Stimulated activated CD8-positive, alpha-beta memory T cell treated with anti-CD3 and anti-CD28 coated beads, Interleukin-2, amount 100 ng/mL, for 1 hour (primary cell): ENCODE data around the gene ANKS1A.
A peak's percentile ranks its signal among the peaks of the same experiment; 100 is the strongest.
"Not testable (repeated sequence)": the region's sequence is repeated elsewhere in the genome, so short reads cannot be mapped to it uniquely, and the experiment has no call there.

Source experiments
- DNase-seq, 2 donors: peaks; one replicate each; pipeline ENCODE4 v3.0.0-alpha.2; 2020; ENCODE audit warnings: low read depth in 2 of 2

ANKS1A gene

GRCh38 chr6:34884073-34884472, 5.0 kb upstream of the ANKS1A start:
- DNase-seq: not testable (repeated sequence)

DNA sequence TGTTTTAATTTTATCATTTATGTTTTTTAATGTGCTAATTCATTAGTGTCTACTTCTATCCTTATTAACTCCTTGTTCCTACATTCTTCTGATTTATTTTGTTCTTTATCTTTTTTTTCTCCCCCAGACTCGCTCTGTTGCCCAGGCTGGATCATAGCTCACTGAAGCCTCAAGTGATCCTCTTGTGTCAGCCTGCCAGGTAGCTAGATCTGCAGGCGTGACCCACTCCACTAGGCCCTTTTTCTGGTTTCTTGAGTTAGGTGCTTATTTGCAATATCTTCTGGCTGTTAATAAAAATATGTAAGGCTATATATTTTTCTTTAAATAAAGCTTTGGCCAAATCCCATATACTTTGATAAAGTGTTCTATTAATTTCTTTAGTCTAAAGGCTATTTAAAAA, 4.1 kb upstream of the ANKS1A start:
- no peak for DNase-seq

DNA sequence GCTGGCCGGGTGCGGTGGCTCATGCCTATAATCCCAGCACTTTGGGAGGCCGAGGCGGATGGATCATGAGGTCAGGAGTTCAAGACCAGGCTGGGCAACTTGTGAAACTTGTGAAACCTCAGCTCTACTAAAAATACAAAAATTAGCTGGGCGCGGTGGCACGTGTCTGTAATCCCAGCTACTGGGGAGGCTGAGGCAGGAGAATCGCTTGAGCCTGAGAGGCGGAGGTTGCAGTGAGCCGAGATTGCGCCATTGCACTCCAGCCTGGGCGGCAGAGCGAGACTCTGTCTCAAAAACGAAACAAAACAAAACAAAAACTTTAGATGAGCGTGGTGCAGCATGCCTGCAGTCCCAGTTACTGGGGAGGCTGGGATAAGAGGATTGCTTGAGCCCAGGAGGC, 3.2 kb upstream of the ANKS1A start:
- DNase-seq: not testable (repeated sequence)

DNA sequence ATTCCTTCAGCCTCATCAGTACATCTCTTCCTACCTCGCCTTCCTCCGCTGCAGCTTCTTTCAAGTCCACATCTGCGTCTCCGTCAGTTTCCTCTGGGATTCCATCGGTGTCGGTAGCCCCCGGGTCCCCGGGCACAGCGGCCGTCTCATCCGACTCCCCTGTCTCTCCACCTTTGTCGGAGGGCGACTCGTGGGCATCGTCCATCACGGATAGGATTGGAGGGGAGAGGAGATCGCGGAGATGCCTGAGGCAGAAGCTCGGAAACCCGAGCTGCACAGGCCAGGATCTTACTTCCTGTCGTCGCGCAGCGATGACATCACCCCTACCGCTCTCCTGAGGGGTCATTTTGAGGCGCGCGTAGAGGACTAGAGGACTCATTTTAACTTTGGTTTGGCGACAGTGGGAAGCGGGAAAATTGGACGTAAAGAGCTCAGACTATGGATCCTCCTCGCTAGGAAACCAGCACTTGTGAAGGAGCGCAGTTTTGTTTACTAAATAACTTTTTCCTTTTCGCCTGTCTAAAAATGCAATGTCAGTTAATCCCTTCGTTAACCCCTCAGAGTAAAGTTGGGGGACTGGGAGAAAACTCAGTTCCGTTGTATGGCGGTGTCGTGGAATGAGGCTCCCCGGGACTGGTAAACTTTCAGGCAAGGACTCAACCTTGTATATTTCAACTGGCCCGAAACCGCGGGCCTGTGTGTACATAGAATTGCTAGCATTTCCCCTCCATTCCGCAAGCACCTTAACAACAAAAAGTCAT, 1.1 kb upstream of the ANKS1A start, which contains the start of gene TAF11:
Gene TAF11, minus strand, starts transcription at position 290 of the 761 bp plus-strand sequence. Its CDS starts 85 bp downstream, at position 205.
- DNase-seq: peak; percentile 80 to 81

DNA sequence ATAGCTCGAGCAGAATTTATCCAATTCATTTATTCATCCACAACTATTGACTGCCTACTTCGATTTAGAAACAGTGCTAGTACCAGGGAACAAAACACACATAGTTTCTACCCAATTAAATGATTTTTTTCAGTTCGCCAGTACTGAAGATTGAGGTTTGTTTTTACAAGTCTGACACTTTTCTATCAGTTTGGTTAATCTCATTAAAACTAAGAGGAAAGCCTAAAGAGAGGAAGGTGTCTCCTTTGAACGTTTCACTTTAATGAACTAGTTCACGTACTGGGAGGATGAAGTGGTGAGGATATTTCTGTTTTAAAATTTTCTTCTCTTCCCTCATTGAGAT, 570 bp upstream of the ANKS1A start:
- DNase-seq: no peak

GRCh38 chr6:34890533-34890925, 1.5 kb downstream of the ANKS1A start:
- DNase-seq: no peak

DNA sequence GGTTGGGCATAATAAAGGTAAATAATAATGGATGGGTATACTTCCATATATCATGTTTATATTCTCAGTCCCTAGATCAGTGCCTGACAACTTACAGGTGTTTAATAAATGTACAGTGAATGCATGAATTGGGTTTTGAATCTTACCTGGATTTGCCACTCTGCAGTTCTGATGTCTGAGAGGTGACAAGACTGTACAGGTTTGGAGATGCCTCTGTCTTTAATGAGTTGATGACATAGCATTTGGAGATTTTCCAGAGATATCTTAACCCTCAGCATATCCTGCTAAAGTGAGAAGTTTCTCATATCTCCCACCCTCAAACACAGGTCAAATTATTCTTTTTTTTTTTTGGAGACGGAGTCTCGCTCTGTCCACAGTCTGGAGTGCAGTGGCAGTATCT, 2.2 kb downstream of the ANKS1A start:
- DNase-seq: no peak

GRCh38 chr6:34894693-34895092, 5.6 kb downstream of the ANKS1A start:
- no peak for DNase-seq

- no peak for DNase-seq
These were observed 8.1 kb downstream of the ANKS1A start for GRCh38 chr6:34897130-34897529.

- DNase-seq: no peak
These were observed 8.7 kb downstream of the ANKS1A start for GRCh38 chr6:34897716-34898115.

DNA sequence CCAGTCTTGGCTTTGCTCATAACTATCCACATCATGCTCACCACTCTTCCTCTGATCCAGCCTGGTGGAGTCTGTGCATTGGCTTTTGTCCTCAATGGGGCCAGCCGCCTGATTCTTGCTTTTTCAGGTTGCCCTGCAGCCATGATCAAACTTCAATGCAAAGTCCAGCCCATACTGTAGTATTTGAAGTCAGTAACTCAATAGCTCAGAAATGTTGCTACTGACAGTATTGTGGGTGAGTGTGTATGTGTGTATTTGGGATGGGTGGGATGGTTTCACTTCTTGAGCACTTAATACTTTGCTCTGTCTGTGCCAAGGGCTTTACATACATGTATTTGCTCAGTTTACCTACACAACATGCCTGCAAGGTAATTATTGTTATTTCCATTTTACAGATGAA, 10.7 kb downstream of the ANKS1A start:
- not testable (repeated sequence) for DNase-seq

DNA sequence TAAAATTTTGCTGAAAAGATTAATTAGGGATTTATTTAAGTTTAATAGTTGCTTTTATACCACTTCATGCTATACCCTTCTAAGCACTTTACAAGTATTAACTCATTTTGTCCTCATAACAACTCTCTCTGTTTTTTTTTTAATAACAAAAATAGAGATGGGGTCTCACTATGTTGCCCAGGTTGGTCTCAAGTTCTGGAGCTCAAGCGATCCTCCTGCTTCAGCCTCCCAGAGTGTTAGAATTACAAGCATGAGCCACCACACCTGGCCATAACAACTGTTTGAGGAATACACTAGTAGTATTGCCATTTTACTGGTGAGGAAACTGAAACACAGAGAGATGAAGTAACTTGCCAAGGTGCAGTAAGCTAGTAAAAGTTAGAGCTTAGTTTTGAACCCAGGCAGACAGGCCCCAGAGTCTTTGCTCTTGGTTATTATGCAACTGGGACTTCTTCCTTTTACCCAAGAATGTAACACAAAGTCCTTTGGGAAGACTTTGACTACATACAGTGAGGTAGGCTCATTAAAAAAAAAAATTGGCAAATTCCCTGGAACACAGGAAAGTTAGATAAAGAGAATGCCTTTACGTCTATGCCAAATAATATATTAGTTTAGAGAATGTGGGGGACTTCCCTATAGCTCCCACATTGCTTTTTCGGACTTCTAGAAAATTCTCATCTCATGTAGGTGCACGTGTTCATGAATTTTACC, 11.4 kb downstream of the ANKS1A start:
- no peak for DNase-seq

- no peak for DNase-seq
These were observed 12.9 kb downstream of the ANKS1A start for GRCh38 chr6:34901930-34902329.

DNA sequence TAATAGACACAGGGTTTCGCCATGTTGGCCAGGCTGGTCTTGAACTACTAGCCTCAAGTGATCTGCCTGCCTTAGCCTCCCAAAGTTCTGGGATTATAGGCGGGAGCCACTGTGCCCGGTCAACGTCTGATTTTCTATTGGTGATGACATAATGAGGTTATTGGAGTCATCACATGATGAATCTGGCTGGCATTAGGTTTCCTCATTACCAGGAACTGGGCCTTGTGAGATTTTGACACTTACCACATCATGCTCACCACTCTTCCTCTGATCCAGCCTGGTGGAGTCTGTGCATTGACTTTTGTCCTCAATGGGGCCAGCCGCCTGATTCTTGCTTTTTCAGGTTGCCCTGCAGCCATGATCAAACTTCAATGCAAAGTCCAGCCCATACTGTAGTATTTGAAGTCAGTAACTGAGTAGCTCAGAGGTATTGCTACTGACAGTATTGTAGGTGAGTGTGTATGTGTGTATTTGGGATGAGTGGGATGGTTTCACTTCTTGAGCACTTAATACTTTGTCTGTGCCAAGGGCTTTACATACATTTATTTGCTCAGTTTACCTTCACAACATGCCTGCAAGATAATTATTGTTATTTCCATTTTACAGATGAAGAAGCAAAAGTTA, 16.0 kb downstream of the ANKS1A start:
- DNase-seq: no peak

DNA sequence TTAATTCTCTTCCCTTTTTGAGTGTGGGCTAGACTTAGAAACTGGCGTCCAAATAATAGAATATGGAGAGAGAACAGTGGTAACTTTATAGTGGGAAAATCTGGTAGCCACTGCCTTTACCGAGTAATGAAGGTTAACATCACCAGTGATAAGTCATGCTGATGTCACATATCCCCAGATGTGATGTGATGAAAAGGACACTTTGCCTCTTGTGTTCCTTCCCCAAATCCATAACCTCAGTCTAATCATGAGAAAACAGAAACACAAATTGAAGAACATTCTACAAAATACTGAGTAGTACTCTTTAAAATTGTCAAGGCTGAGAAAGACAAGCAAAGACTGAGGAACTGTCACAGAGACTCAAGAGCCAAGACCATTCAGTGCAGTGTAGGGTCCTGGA, 17.8 kb downstream of the ANKS1A start:
- DNase-seq: no peak

GRCh38 chr6:34908194-34908593, 19.1 kb downstream of the ANKS1A start:
- DNase-seq: no peak

DNA sequence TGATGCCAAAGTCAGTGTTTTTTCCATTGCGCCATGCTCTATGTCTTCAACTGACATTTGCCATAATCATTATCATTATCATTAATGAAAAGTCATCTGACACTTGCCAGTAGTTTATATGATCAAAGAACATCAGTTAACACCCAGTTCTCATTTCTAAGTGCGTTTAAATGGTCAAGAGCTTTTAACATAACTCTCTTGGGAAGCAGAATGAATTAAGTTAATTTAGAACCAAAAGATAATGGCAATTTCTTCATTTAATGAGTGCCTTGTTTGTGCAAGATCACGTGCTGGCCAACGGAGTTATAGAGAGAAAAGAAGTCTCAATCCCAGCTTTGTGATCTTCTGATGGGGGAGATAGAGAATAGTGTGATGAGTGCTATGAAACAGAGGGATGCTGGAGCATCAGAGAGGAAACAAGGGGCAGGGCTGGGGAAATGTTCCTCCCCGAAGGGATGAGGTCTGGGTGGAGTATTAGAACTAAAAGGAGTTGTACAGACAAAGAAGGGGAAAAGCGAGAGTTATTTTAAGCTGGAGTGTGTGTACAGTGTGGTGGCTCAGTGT, 20.3 kb downstream of the ANKS1A start:
- DNase-seq: no peak

DNA sequence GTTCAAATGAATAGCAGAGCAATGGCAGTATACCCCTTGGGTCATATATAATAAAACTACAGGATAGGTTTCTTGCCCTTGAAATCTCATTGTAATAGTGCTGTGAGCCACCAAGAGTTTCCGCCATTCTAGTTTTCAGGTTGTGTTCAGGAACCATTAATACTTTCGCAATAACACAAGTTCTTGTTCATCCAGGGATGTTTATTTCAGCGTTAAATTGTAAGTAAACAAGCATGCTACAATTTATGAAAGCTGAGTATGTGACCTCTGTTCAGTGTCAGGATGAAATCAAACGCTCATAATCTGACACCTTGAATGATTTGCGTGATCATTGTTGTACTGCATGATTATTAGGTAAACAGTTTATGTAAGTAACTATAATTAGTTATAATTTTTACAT, 22.8 kb downstream of the ANKS1A start:
- DNase-seq: no peak

DNA sequence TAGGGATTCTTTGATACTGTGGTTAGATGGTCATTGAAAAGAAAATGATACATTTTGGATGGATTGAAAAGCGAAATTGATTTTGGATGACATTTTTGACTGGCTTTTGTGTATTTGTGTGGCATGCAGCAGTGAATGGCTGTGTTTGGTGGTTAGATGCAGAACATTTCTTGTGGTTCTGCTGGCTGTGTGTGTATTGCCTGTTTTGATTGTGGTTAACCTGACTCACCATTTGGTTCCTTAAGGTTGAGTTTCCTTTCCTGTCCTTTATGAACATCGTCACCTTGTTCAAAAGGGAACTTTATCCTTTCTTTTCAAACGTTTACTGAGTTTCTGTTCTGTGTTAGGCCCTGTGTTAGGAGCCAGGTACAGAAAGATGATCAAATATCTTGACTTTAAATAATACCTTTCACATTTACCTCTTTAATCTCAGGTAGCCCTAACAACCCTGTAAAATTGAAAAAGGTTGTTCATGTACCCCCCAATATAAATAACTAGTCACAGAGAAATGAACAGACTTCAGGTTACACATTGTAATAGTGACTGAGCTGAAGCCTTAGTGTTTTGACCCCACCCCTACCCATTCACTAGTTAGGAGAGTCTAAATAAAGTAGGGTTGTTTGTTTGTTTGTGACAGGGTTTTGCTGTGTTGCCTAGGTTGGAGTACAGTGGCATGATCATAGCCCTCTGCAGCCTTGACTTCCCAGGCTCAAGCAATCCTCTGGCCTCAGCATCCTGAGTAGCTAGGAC, 23.8 kb downstream of the ANKS1A start:
- DNase-seq: no peak

GRCh38 chr6:34914358-34914757, 25.3 kb downstream of the ANKS1A start:
- DNase-seq: no peak

GRCh38 chr6:34916348-34916967, 27.4 kb downstream of the ANKS1A start:
- DNase-seq: no peak
